ENCODE results near the gene LZIC. TPM values are rescaled to one million over a fixed set of nuclear protein-coding genes. Genes with fewer than 3 reads are reported as not detected.

LZIC gene
- total and polyA plus RNA-seq, 2 of the 13 experiments (the other 11 are each of a cell fraction or from before 2014, with no cell fraction given) = 25.2 to 71.8 TPM

DNA sequence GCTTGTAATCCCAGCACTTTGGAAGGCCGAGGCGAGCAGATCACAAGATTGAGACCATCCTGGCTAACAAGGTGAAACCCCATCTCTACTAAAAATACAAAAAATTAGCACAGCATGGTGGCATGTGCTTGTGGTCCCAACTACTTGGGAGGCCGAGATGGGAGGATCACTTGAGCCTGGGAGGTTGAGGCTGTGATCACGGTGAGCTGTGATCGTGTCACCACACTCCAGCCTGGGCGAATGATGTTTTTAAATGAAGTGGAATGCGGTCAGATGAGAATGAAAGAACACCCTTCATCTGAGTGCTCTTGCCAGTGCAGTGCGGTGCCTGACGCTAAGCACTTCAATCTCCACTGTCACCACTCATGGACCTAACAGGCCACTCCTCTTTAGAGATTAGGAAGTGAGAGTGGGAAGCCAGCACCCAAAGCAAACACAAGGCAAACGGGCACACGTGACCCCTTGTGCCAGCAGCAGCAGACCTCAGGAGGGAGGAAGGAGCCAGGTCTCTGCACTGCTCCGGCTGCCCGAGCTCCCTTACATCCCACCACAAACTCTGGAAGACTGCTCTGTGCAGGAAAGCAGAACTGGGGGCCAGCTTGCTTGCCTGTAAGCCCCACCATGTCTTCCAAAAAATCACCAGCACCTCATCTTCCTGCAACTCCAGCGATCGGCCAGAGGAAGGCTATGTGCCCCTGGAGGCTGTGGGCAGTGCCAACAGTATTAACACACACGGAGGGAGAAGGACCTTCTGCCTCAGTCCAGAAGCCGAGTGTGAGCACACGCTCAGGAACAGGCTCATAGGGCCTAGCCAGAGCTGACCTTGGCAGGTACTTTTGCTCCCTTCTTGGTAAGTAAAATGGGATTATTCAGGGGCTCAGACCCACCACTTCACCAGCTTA, 42.8 kb downstream of the LZIC start (continued):
- TF ChIP-seq, protein P1, sequence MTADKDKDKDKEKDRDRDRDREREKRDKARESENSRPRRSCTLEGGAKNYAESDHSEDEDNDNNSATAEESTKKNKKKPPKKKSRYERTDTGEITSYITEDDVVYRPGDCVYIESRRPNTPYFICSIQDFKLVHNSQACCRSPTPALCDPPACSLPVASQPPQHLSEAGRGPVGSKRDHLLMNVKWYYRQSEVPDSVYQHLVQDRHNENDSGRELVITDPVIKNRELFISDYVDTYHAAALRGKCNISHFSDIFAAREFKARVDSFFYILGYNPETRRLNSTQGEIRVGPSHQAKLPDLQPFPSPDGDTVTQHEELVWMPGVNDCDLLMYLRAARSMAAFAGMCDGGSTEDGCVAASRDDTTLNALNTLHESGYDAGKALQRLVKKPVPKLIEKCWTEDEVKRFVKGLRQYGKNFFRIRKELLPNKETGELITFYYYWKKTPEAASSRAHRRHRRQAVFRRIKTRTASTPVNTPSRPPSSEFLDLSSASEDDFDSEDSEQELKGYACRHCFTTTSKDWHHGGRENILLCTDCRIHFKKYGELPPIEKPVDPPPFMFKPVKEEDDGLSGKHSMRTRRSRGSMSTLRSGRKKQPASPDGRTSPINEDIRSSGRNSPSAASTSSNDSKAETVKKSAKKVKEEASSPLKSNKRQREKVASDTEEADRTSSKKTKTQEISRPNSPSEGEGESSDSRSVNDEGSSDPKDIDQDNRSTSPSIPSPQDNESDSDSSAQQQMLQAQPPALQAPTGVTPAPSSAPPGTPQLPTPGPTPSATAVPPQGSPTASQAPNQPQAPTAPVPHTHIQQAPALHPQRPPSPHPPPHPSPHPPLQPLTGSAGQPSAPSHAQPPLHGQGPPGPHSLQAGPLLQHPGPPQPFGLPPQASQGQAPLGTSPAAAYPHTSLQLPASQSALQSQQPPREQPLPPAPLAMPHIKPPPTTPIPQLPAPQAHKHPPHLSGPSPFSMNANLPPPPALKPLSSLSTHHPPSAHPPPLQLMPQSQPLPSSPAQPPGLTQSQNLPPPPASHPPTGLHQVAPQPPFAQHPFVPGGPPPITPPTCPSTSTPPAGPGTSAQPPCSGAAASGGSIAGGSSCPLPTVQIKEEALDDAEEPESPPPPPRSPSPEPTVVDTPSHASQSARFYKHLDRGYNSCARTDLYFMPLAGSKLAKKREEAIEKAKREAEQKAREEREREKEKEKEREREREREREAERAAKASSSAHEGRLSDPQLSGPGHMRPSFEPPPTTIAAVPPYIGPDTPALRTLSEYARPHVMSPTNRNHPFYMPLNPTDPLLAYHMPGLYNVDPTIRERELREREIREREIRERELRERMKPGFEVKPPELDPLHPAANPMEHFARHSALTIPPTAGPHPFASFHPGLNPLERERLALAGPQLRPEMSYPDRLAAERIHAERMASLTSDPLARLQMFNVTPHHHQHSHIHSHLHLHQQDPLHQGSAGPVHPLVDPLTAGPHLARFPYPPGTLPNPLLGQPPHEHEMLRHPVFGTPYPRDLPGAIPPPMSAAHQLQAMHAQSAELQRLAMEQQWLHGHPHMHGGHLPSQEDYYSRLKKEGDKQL (CRISPR knock-in tag; IDR thresholded peaks at IDR 0.05; ENCODE audit: low read depth) = no peak
- no peak for TF ChIP-seq ZNF552 (CRISPR knock-in tag; IDR thresholded peaks at IDR 0.05; ENCODE audit: borderline replicate concordance)
- no peak for TF ChIP-seq RFXAP (CRISPR knock-in tag; IDR thresholded peaks at IDR 0.05; ENCODE audit: borderline replicate concordance)
- TF ChIP-seq PPARG (CRISPR knock-in tag; conservative IDR thresholded peaks at IDR 0.05) = no peak
- TF ChIP-seq PITX1 (CRISPR knock-in tag; IDR thresholded peaks at IDR 0.05) = peak; percentile 29; the same call in 1 of the 2 replicates
- TF ChIP-seq ZNF564 (CRISPR knock-in tag; IDR thresholded peaks at IDR 0.05) = 0 out of 2 replicates have a peak, but pooled peaks have one; percentile 14
- no peak for TF ChIP-seq ZNF580 (CRISPR knock-in tag; IDR thresholded peaks at IDR 0.05; ENCODE audit: borderline replicate concordance, low read depth)
- TF ChIP-seq, protein P2, sequence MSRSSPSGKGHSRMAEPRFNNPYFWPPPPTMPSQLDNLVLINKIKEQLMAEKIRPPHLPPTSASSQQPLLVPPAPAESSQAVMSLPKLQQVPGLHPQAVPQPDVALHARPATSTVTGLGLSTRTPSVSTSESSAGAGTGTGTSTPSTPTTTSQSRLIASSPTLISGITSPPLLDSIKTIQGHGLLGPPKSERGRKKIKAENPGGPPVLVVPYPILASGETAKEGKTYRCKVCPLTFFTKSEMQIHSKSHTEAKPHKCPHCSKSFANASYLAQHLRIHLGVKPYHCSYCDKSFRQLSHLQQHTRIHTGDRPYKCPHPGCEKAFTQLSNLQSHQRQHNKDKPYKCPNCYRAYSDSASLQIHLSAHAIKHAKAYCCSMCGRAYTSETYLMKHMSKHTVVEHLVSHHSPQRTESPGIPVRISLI (CRISPR knock-in tag; IDR thresholded peaks at IDR 0.05; ENCODE audit: borderline replicate concordance) = no peak
- no peak for TF ChIP-seq ZNF44 (CRISPR knock-in tag; IDR thresholded peaks at IDR 0.05)
- no peak for TF ChIP-seq SMAD3 (CRISPR knock-in tag; IDR thresholded peaks at IDR 0.05)
- no peak for TF ChIP-seq MED1 (CRISPR knock-in tag; IDR thresholded peaks at IDR 0.05)
- TF ChIP-seq, protein P3, sequence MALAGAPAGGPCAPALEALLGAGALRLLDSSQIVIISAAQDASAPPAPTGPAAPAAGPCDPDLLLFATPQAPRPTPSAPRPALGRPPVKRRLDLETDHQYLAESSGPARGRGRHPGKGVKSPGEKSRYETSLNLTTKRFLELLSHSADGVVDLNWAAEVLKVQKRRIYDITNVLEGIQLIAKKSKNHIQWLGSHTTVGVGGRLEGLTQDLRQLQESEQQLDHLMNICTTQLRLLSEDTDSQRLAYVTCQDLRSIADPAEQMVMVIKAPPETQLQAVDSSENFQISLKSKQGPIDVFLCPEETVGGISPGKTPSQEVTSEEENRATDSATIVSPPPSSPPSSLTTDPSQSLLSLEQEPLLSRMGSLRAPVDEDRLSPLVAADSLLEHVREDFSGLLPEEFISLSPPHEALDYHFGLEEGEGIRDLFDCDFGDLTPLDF (CRISPR knock-in tag; IDR thresholded peaks at IDR 0.05) = no peak
- no peak for TF ChIP-seq ZNF576 (CRISPR knock-in tag; IDR thresholded peaks at IDR 0.05)
- no peak for TF ChIP-seq GZF1 (CRISPR knock-in tag; IDR thresholded peaks at IDR 0.05)
- TF ChIP-seq, protein P4, sequence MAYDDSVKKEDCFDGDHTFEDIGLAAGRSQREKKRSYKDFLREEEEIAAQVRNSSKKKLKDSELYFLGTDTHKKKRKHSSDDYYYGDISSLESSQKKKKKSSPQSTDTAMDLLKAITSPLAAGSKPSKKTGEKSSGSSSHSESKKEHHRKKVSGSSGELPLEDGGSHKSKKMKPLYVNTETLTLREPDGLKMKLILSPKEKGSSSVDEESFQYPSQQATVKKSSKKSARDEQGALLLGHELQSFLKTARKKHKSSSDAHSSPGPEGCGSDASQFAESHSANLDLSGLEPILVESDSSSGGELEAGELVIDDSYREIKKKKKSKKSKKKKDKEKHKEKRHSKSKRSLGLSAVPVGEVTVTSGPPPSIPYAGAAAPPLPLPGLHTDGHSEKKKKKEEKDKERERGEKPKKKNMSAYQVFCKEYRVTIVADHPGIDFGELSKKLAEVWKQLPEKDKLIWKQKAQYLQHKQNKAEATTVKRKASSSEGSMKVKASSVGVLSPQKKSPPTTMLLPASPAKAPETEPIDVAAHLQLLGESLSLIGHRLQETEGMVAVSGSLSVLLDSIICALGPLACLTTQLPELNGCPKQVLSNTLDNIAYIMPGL (CRISPR knock-in tag; IDR thresholded peaks at IDR 0.05; ENCODE audit: borderline replicate concordance in 1 of 2, low read depth in 1 of 2) = no peak
- no peak for TF ChIP-seq STAT5B (CRISPR knock-in tag; IDR thresholded peaks at IDR 0.05)
- no peak for TF ChIP-seq FOXK2 (IDR thresholded peaks at IDR 0.05)
- 0 out of 2 replicates have a peak, but pooled peaks have one; percentile 23 for TF ChIP-seq ZBTB7B (CRISPR knock-in tag; IDR thresholded peaks at IDR 0.05)
- no peak for TF ChIP-seq MAF1 (CRISPR knock-in tag; IDR thresholded peaks at IDR 0.05; ENCODE audit: borderline replicate concordance)
